ENCODE data around the gene CREBBP. TPM values are rescaled to one million over a fixed set of nuclear protein-coding genes. Genes with fewer than 3 reads are reported as not detected.

Gene CREBBP
- total RNA-seq, 1 donor, result 109 TPM

GRCh38 chr16:3744018-3744417 lies 136.5 kb downstream of the CREBBP start:
- Histone ChIP-seq H3K4me1 (ENCODE audit: insufficient read depth, low read length) (no peaks in the 10 kb centered on the region), H3K9me3 (ENCODE audit: low read depth, low read length) (no peaks in the 10 kb centered on the region), H3K4me3 (ENCODE audit: low read length) (no peak overlapping the region)

GRCh38 chr16:3740934-3741333 lies 139.6 kb downstream of the CREBBP start:
- H3K4me3 ChIP-seq (ENCODE audit: low read length), result no peak overlapping the region
- no peaks in the 10 kb centered on the region for H3K4me1 ChIP-seq (ENCODE audit: insufficient read depth, low read length)
- no peaks in the 10 kb centered on the region for H3K27me3 ChIP-seq (ENCODE audit: insufficient read depth, low read length)
- H3K9me3 ChIP-seq (ENCODE audit: low read depth, low read length), result no peaks in the 10 kb centered on the region

More at GRCh38 chr16:3744018-3744417, 136.5 kb downstream of the CREBBP start:
- no peaks in the 10 kb centered on the region for H3K27me3 ChIP-seq (ENCODE audit: insufficient read depth, low read length)

- Histone ChIP-seq H3K4me3 (ENCODE audit: low read length) (no peak overlapping the region), H3K27me3 (ENCODE audit: insufficient read depth, low read length) (no peaks in the 10 kb centered on the region), H3K4me1 (ENCODE audit: insufficient read depth, low read length) (no peaks in the 10 kb centered on the region), H3K9me3 (ENCODE audit: low read depth, low read length) (no peaks in the 10 kb centered on the region)
Measured at GRCh38 chr16:3740186-3740585, 140.3 kb downstream of the CREBBP start.

GRCh38 chr16:3739636-3740035 lies 140.9 kb downstream of the CREBBP start:
- Histone ChIP-seq H3K4me1 (ENCODE audit: insufficient read depth, low read length) (no peaks in the 10 kb centered on the region), H3K27me3 (ENCODE audit: insufficient read depth, low read length) (no peaks in the 10 kb centered on the region), H3K4me3 (ENCODE audit: low read length) (no peak overlapping the region)

GRCh38 chr16:3738541-3738940 lies 142.0 kb downstream of the CREBBP start:
- H3K4me1 ChIP-seq (ENCODE audit: insufficient read depth, low read length), result no peaks in the 10 kb centered on the region

More at GRCh38 chr16:3739636-3740035, 140.9 kb downstream of the CREBBP start:
- no peaks in the 10 kb centered on the region for H3K9me3 ChIP-seq (ENCODE audit: low read depth, low read length)

GRCh38 chr16:3738128-3738527 lies 142.4 kb downstream of the CREBBP start:
- no peaks in the 10 kb centered on the region for H3K9me3 ChIP-seq (ENCODE audit: low read depth, low read length)
- H3K27me3 ChIP-seq (ENCODE audit: insufficient read depth, low read length), result no peaks in the 10 kb centered on the region
- H3K4me1 ChIP-seq (ENCODE audit: insufficient read depth, low read length), result no peaks in the 10 kb centered on the region
- no peak overlapping the region for H3K4me3 ChIP-seq (ENCODE audit: low read length)

More at GRCh38 chr16:3738541-3738940, 142.0 kb downstream of the CREBBP start:
- Histone ChIP-seq H3K4me3 (ENCODE audit: low read length) (no peak overlapping the region), H3K27me3 (ENCODE audit: insufficient read depth, low read length) (no peaks in the 10 kb centered on the region), H3K9me3 (ENCODE audit: low read depth, low read length) (no peaks in the 10 kb centered on the region)

GRCh38 chr16:3737181-3737580 lies 143.3 kb downstream of the CREBBP start:
- Histone ChIP-seq H3K4me1 (ENCODE audit: insufficient read depth, low read length) (no peaks in the 10 kb centered on the region), H3K4me3 (ENCODE audit: low read length) (no peak overlapping the region), H3K27me3 (ENCODE audit: insufficient read depth, low read length) (no peaks in the 10 kb centered on the region), H3K9me3 (ENCODE audit: low read depth, low read length) (no peaks in the 10 kb centered on the region)

- Histone ChIP-seq H3K4me1 (ENCODE audit: insufficient read depth, low read length) (no peaks in the 10 kb centered on the region), H3K4me3 (ENCODE audit: low read length) (no peak overlapping the region), H3K9me3 (ENCODE audit: low read depth, low read length) (no peaks in the 10 kb centered on the region), H3K27me3 (ENCODE audit: insufficient read depth, low read length) (no peaks in the 10 kb centered on the region)
Measured at GRCh38 chr16:3736116-3736515, 144.4 kb downstream of the CREBBP start.

GRCh38 chr16:3735541-3735940 lies 145.0 kb downstream of the CREBBP start:
- no peaks in the 10 kb centered on the region for H3K4me1 ChIP-seq (ENCODE audit: insufficient read depth, low read length)
- H3K27me3 ChIP-seq (ENCODE audit: insufficient read depth, low read length), result no peaks in the 10 kb centered on the region
- no peaks in the 10 kb centered on the region for H3K9me3 ChIP-seq (ENCODE audit: low read depth, low read length)
- no peak overlapping the region for H3K4me3 ChIP-seq (ENCODE audit: low read length)

GRCh38 chr16:3734758-3735221 lies 145.7 kb downstream of the CREBBP start:
- H3K4me1 ChIP-seq (ENCODE audit: insufficient read depth, low read length), result no peaks in the 10 kb centered on the region

GRCh38 chr16:3734084-3734757 lies 146.3 kb downstream of the CREBBP start:
- Histone ChIP-seq H3K27me3 (ENCODE audit: insufficient read depth, low read length) (no peaks in the 10 kb centered on the region), H3K4me3 (ENCODE audit: low read length) (no peak overlapping the region), H3K4me1 (ENCODE audit: insufficient read depth, low read length) (no peaks in the 10 kb centered on the region), H3K9me3 (ENCODE audit: low read depth, low read length) (no peaks in the 10 kb centered on the region)

More at GRCh38 chr16:3734758-3735221, 145.7 kb downstream of the CREBBP start:
- Histone ChIP-seq H3K4me3 (ENCODE audit: low read length) (no peak overlapping the region), H3K27me3 (ENCODE audit: insufficient read depth, low read length) (no peaks in the 10 kb centered on the region), H3K9me3 (ENCODE audit: low read depth, low read length) (no peaks in the 10 kb centered on the region)

GRCh38 chr16:3732171-3732570 lies 148.3 kb downstream of the CREBBP start:
- Histone ChIP-seq H3K4me1 (ENCODE audit: insufficient read depth, low read length) (no peaks in the 10 kb centered on the region), H3K27me3 (ENCODE audit: insufficient read depth, low read length) (no peaks in the 10 kb centered on the region), H3K9me3 (ENCODE audit: low read depth, low read length) (no peaks in the 10 kb centered on the region), H3K4me3 (ENCODE audit: low read length) (no peak overlapping the region)

- no peaks in the 10 kb centered on the region for H3K4me1 ChIP-seq (ENCODE audit: insufficient read depth, low read length)
- no peaks in the 10 kb centered on the region for H3K9me3 ChIP-seq (ENCODE audit: low read depth, low read length)
- H3K4me3 ChIP-seq (ENCODE audit: low read length), result no peak overlapping the region
- H3K27me3 ChIP-seq (ENCODE audit: insufficient read depth, low read length), result no peaks in the 10 kb centered on the region
Measured at GRCh38 chr16:3731126-3731935, 149.2 kb downstream of the CREBBP start.

GRCh38 chr16:3730161-3731125 lies 150.1 kb downstream of the CREBBP start:
- H3K27me3 ChIP-seq (ENCODE audit: insufficient read depth, low read length), result no peaks in the 10 kb centered on the region

More at GRCh38 chr16:3730161-3731125, 150.1 kb downstream of the CREBBP start:
- Histone ChIP-seq H3K4me3 (ENCODE audit: low read length) (no peak overlapping the region), H3K4me1 (ENCODE audit: insufficient read depth, low read length) (no peaks in the 10 kb centered on the region), H3K9me3 (ENCODE audit: low read depth, low read length) (no peaks in the 10 kb centered on the region)

Data from mononuclear cell (primary cell).